ENCODE data around the gene HUNK. TPM values are rescaled to one million over a fixed set of nuclear protein-coding genes. Genes with fewer than 3 reads are reported as not detected.

The HUNK gene
- total RNA-seq, 1 donor from 2014 or later: 2.8 TPM

DNA sequence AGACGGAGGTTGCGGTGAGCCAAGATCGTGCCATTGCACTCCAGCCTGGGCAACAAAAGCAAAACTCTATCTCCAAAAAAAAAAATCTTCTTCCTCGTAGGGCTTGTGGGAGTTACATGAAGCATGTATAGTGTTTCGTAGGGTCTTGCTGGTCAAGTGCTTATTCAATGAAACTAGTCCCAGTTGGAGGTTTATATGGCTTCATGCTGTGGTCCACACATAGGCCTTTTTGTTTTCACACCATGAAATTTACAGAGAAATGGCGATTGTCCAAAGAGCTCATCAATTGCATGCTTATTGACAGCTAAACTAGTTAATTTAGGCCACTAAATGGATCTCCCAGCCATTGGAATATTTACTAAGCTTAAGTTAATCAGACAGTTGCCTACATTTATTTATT, 29.6 kb downstream of the HUNK start:
- DNase-seq (ENCODE audit: low read depth): no peak
- H3K4me3 ChIP-seq (ENCODE audit: low read depth, low read length): no peak overlapping the region
- TF ChIP-seq, protein P1, sequence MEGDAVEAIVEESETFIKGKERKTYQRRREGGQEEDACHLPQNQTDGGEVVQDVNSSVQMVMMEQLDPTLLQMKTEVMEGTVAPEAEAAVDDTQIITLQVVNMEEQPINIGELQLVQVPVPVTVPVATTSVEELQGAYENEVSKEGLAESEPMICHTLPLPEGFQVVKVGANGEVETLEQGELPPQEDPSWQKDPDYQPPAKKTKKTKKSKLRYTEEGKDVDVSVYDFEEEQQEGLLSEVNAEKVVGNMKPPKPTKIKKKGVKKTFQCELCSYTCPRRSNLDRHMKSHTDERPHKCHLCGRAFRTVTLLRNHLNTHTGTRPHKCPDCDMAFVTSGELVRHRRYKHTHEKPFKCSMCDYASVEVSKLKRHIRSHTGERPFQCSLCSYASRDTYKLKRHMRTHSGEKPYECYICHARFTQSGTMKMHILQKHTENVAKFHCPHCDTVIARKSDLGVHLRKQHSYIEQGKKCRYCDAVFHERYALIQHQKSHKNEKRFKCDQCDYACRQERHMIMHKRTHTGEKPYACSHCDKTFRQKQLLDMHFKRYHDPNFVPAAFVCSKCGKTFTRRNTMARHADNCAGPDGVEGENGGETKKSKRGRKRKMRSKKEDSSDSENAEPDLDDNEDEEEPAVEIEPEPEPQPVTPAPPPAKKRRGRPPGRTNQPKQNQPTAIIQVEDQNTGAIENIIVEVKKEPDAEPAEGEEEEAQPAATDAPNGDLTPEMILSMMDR (conservative IDR thresholded peaks at IDR 0.05; ENCODE audit: low read depth, low read length): no peak

DNA sequence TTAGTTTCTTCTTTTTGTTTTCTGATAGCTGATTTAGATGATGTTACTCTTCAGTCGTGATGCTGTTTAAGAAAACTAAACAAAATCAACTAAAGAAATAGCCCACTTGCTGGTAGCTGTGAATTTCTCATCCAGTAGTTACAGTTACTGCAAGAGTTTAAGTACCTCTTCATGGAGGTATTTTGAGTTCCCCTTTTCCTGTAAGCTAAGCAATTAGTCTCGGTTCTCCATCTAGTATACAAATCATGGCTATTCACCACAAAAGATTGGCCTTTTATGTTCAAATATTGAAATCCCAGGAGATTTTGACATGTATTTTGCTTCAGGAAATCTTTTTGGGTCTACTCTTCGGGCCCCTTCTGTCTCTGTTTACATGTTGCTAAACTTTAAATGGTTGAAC, 31.1 kb downstream of the HUNK start:
- TF ChIP-seq, protein P1 (conservative IDR thresholded peaks at IDR 0.05; ENCODE audit: low read depth, low read length): no peak
- no peak overlapping the region for H3K4me3 ChIP-seq (ENCODE audit: low read depth, low read length)
- DNase-seq (ENCODE audit: low read depth): no peak

DNA sequence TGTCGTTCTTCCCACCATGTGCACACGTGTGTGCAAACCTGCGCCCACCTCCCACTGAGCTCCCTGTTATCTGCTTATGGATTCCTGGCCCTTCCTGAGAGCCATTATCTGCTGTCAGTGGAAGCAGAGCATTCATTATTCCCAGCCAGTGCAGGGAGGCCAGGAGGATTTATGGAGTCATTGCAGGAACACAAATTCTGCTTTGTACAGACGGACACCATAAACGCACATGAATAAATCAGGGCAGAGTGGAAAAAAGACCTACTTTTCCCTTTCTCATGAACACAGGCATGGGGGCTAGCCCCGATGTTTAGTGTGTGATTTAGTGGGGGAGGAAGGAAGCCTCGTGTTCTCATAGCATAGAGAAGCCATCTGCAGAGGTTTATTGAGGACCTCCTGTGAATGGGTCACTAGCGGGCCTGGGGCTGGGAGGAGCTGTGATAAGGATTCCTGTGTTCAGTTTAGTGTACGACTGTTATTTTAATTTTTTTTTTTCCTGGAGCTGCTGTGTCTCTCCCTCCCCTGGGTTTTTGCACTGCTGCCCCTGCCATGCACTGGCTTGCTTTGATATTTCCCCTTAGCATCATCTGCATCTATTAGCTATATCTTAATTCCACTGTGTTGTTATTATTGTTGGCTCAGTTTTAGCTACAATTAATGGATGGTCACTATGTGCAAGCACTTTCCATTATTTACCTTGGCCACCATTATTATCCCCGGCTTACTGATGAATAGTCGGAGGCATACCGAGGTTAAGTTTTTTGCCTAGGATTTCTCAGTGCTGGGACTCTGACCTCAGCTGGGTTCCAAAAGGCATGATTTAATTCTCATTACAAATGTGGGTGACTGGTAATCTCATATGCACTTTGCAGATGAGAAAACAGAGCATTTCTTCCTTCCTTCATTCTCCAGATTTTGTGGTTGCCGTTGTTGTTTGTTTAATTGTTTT, 33.0 kb downstream of the HUNK start:
- no peak overlapping the region for H3K4me3 ChIP-seq (ENCODE audit: low read depth, low read length)
- TF ChIP-seq, protein P1 (conservative IDR thresholded peaks at IDR 0.05; ENCODE audit: low read depth, low read length): no peak
- no peak for DNase-seq (ENCODE audit: low read depth)

DNA sequence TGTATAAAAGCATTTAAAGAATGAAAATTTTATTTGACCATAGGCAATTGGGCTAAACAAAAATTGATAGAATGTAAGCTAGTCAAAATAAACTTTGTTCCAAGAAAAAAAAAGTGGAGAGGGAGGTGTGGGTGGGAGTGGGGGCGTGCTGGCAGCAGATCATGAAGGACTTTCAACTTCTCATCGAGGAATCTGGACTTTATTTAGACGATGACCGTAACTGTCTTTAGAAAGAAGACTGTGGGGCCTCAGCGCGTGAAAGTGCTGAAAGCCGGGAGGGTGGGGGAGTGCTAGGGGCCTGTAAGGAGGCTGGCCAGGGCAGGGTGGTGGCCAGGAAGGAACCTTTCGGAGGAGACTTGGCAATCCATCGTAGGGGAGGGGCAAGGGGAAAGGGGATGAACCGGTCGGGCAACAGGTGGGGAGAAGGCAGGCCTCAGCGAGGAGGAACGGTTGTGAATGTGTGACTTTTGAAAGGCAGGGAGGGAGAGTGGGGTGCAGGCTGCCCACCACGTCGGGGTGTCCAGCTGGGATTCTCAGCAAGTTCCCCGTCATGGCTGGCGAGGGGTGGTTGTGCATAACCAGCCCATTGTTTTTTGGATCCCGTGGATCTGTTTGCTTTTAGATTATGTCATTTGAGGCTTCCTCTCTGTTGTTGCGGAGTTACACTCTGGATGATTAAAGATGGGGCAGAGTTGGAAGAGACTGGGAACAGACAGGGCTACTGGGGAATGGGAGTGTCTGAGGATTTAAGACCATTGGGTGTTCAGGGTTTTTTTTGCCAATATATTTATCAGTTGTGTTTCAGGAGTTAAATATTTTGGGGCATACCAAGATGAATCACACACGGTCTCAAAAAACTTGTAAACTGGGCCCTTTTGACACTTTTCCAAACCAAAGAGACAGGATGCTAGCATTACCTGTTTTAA, 35.5 kb downstream of the HUNK start:
- TF ChIP-seq, protein P1 (conservative IDR thresholded peaks at IDR 0.05; ENCODE audit: low read depth, low read length): no peak
- H3K4me3 ChIP-seq (ENCODE audit: low read depth, low read length): no peak overlapping the region
- DNase-seq (ENCODE audit: low read depth): no peak

DNA sequence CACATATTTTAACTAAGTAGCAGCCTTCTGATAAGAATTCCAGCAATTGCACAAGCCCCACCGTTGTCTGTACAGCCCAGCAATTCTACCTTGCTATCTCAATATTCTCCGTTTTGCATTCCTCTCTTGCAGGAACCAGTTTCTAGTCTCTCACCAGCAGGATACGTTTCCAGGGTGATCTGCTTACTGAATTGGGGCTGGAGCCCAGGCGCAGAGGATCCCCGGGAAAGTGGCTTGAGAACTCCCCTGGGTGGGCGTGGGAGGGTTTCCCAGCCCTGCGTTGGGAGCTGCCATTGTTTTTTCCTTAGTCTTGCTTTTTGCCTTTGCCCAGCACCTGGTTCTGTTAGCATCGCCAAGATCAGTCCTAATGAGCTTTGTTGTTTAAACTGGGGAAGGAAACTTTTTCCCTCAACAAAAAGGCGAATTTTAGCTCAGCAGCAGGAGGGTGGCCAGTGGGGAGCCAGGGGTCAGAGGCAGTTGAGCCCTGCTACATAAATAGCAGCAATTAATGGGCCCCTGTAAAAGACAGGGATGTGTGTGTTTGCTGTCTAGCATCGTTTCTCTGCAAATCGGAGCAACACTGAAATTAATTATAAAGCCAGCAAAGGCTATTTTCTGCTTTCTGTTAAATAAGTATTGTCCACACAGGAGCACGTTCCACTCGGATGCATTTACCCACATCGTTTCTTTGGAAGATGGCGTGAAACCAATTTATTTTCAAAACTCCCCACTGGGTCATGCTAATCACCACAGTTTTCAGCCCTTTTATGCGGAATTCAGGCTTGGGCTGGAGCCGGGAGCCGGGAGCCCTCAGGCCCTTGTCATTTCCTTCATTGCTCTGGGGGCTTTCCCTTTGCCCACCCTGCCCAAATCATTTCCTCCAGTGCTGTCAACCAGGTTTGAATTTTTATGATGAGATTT, 36.6 kb downstream of the HUNK start:
- no peak for DNase-seq (ENCODE audit: low read depth)
- TF ChIP-seq, protein P1 (conservative IDR thresholded peaks at IDR 0.05; ENCODE audit: low read depth, low read length): no peak
- H3K4me3 ChIP-seq (ENCODE audit: low read depth, low read length): no peak overlapping the region

DNA sequence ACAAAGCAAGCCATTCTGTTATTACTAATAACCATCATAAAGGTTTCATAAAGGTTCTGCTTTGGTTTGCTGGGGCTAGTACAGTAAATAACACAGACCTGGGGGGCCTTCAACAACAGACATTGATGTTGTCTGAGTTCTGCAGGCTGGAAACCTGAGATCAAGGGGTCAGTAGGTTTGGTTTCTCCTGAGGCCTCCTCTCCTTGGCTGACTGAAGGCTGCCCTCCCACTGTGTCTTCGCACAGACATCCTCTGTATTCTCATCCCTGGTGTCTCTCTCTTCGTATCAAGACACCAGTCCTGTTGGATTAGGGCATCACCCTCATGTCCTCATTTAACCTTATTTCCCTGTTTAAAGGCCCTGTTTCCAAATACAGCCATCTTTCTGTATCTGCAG, 37.3 kb downstream of the HUNK start:
- TF ChIP-seq, protein P1 (conservative IDR thresholded peaks at IDR 0.05; ENCODE audit: low read depth, low read length): no peak

More for the DNA sequence above, 37.3 kb downstream of the HUNK start:
- H3K4me3 ChIP-seq (ENCODE audit: low read depth, low read length): no peak overlapping the region
- DNase-seq (ENCODE audit: low read depth): no peak

All from epithelial cell of proximal tubule (primary cell).